C4-2B (cell line): ENCODE data around the gene SEMA5B.

Experiments
- ZFX ChIP-seq: fragments of 450-650 bp; IDR thresholded peaks from 2 replicates; pipeline ENCODE4 v1.6.1; 2017
- TF ChIP-seq, protein P1 (sequence below): fragments of 450-650 bp; conservative IDR thresholded peaks from 2 replicates; pipeline ENCODE4 v1.5.1; 2017; ENCODE audit warnings: mild to moderate bottlenecking

DNA sequence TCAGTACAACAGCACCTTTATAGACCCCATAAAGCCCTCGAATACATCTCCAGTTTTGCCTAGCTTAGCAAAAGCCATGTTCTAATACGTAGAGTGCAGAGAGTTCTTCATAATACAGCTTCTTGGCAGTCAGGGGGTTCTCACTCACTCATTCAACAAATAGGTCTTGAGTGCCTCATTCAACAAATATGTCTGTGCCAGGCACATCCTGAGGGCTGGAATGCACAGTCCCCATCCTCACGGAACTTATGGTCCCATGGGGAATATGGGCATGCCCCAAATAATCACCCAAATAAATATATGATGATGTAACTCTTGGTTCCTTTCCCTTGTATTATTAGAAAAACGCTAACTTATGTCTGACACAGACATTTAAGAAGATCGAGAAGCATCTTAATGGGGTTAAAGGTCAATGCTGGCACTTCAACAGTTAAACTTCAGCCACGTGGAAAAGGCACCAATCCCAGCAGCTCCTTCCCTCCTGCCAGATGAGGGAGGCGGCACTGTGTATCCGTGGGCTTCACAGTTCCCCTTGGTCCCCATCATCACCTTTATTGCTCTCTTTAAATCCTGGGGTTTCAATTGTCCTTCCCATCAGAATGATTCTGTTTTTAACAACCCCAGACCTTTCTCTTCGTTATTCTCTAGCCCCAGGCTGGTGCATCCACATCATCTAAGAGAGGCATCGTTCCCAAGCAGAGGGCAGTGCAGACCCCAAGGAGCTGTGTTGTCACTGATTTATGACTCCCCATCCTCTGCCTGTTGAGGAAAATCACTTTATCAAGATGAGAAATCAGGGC, 18.9 kb upstream of the SEMA5B start:
- TF ChIP-seq, protein P1, sequence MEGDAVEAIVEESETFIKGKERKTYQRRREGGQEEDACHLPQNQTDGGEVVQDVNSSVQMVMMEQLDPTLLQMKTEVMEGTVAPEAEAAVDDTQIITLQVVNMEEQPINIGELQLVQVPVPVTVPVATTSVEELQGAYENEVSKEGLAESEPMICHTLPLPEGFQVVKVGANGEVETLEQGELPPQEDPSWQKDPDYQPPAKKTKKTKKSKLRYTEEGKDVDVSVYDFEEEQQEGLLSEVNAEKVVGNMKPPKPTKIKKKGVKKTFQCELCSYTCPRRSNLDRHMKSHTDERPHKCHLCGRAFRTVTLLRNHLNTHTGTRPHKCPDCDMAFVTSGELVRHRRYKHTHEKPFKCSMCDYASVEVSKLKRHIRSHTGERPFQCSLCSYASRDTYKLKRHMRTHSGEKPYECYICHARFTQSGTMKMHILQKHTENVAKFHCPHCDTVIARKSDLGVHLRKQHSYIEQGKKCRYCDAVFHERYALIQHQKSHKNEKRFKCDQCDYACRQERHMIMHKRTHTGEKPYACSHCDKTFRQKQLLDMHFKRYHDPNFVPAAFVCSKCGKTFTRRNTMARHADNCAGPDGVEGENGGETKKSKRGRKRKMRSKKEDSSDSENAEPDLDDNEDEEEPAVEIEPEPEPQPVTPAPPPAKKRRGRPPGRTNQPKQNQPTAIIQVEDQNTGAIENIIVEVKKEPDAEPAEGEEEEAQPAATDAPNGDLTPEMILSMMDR, result no peak
- TF ChIP-seq ZFX, result no peak
